A549 (cell line): ENCODE data around the gene DDX27.

Source experiments
- CBX8 ChIP-seq: fragments of 200-600 bp; sonication (generic); IDR thresholded peaks from 2 replicates; pipeline ENCODE4 v1.6.1; 2016
- ESRRA ChIP-seq: fragments of 150-350 bp; IDR thresholded peaks from 2 replicates; pipeline ENCODE4 v1.6.1; 2014; ENCODE audit warnings: mild to moderate bottlenecking, low read length, borderline replicate concordance
- KDM1A ChIP-seq: fragments of 200-600 bp; sonication (generic); IDR thresholded peaks from 2 replicates; pipeline ENCODE4 v1.6.1; 2016; ENCODE audit warnings: low read depth, mild to moderate bottlenecking
- MYC ChIP-seq: IDR thresholded peaks from 2 replicates; pipeline ENCODE4 v1.6.1; 2012; ENCODE audit warnings: mild to moderate bottlenecking, inconsistent platforms, low read length, improper control_type of control experiment, borderline replicate concordance
- POLR2A ChIP-seq: IDR thresholded peaks from 2 replicates; pipeline ENCODE4 v1.6.1; 2012; ENCODE audit warnings: mild to moderate bottlenecking, low read length
- POLR2AphosphoS2 ChIP-seq: conservative IDR thresholded peaks from 2 replicates; pipeline ENCODE4 v1.6.1; 2012; ENCODE audit warnings: low read length, improper control_type of control experiment, inconsistent platforms
- RAD21 ChIP-seq, 2 experiments: fragments of >200 bp in 1 of 2; sonication (Bioruptor Twin) in 1 of 2; formaldehyde crosslinking in 1 of 2; IDR thresholded peaks in 1 of 2; conservative IDR thresholded peaks in 1 of 2; 2 replicates in 1 of 2; 3 replicates in 1 of 2; pipeline ENCODE4 v1.6.1; 2012 to 2018; ENCODE audit warnings: inconsistent platforms in 1 of 2
- RFX5 ChIP-seq: fragments of 450-650 bp; IDR thresholded peaks from 2 replicates; pipeline ENCODE4 v1.7.1; 2014; ENCODE audit warnings: antibody characterized with exemption, mild to moderate bottlenecking, moderate library complexity
- SMC3 ChIP-seq: fragments of >200 bp; sonication (Bioruptor Twin); formaldehyde crosslinking; IDR thresholded peaks from 3 replicates; pipeline ENCODE4 v1.6.1; 2018; ENCODE audit warnings: inconsistent platforms
- ZFP36 ChIP-seq: fragments of 450-650 bp; IDR thresholded peaks from 2 replicates; pipeline ENCODE4 v1.6.1; 2014; ENCODE audit warnings: borderline replicate concordance; ENCODE audit not compliant: partially characterized antibody
- TF ChIP-seq, protein P1 (sequence below): IDR thresholded peaks from 2 replicates; pipeline ENCODE4 v1.6.1; 2012
- TF ChIP-seq, protein P2 (sequence below): IDR thresholded peaks from 2 replicates; pipeline ENCODE4 v1.6.1; 2012
- TF ChIP-seq, protein P3 (sequence below): fragments of >200 bp; sonication (Bioruptor Twin); formaldehyde crosslinking; IDR thresholded peaks from 3 replicates; pipeline ENCODE4 v1.5.1; 2016

DNA sequence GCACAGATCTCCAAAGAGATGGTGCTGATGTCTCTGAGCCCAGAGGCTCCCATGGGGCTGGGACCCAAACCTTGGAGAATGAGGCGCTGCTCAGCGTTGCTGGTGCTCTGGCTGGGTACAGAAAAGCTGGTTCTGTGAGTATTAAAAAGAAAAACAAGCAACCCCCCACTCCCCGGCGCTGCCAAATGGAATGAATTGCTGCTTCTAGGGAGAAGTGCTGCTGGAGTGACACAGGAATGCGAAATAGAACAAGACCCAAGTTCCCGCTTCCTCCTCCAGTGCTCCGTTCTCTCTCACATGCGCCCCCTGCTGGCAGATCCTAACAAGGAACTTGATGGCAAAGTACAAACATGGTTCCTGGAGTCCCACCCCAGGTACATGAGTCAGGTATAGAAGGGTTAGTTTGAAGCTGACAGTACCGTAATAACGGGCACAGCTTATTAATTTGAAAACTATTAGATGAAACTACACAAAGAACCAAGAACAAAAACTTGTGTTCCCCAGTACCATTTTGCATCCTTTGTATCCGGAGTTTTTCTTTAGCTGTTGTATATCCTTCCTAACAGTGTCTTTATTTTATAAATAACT is 2.1 kb upstream of the DDX27 start:
- TF ChIP-seq ESRRA (no peak), SMC3 (peak; percentile 86), RAD21 (conservative IDR thresholded peaks at IDR 0.05 in 1 of 2, IDR thresholded peaks at IDR 0.05 in 1 of 2) (peak; percentile 68 to 73), POLR2A (no peak), ZFP36 (no peak), POLR2AphosphoS2 (no peak), MYC (no peak), KDM1A (no peak), RFX5 (no peak), CBX8 (no peak)
- TF ChIP-seq, protein P1, sequence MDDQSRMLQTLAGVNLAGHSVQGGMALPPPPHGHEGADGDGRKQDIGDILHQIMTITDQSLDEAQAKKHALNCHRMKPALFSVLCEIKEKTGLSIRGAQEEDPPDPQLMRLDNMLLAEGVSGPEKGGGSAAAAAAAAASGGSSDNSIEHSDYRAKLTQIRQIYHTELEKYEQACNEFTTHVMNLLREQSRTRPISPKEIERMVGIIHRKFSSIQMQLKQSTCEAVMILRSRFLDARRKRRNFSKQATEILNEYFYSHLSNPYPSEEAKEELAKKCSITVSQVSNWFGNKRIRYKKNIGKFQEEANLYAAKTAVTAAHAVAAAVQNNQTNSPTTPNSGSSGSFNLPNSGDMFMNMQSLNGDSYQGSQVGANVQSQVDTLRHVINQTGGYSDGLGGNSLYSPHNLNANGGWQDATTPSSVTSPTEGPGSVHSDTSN: no peak
- TF ChIP-seq, protein P2, sequence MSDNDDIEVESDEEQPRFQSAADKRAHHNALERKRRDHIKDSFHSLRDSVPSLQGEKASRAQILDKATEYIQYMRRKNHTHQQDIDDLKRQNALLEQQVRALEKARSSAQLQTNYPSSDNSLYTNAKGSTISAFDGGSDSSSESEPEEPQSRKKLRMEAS: no peak
- TF ChIP-seq, protein P3, sequence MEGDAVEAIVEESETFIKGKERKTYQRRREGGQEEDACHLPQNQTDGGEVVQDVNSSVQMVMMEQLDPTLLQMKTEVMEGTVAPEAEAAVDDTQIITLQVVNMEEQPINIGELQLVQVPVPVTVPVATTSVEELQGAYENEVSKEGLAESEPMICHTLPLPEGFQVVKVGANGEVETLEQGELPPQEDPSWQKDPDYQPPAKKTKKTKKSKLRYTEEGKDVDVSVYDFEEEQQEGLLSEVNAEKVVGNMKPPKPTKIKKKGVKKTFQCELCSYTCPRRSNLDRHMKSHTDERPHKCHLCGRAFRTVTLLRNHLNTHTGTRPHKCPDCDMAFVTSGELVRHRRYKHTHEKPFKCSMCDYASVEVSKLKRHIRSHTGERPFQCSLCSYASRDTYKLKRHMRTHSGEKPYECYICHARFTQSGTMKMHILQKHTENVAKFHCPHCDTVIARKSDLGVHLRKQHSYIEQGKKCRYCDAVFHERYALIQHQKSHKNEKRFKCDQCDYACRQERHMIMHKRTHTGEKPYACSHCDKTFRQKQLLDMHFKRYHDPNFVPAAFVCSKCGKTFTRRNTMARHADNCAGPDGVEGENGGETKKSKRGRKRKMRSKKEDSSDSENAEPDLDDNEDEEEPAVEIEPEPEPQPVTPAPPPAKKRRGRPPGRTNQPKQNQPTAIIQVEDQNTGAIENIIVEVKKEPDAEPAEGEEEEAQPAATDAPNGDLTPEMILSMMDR: peak; percentile 91
